ENCODE results near the gene NEUROD2.
A peak's percentile ranks its signal among the peaks of the same experiment; 100 is the strongest.
"Not testable (repeated sequence)": the region's sequence is repeated elsewhere in the genome, so short reads cannot be mapped to it uniquely, and the experiment has no call there.

Gene NEUROD2

DNA sequence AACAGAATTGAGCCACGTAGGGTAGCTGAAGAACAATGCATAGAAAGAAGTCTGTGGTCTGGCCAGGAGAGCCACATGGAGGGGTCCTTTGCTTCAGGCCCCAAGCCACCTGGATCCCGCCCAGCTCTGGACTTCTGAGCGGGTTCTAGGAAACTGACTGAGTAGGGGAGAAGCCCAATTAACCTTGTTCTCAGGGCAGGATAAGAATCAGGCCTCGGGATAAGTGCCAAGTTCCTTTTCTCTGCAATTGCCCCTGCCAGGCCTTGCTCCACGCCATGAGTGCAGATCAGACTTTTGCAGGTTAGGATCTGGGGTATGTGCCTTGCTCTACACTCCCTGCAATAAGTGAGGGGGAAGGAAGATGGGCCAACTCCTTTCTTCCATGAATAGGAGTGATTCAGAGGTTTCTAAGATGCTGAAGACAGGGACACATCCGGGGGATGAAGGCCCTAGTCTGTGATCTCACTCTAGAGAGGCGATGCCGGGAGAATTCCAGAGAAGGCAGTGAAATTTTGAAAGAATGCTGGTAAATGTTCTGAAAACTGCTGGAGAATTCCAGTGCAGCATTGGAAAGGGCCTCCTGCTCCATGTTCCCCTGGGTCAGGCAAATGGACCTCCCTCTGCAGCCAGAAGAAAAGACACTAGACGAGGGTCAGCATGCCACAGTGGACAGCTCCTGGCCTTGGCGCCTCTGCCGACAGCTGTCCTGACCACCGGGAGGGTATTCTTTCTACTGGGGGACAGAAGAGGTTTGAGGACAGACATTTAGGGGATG lies 5.8 kb downstream of the NEUROD2 start:
- DNase-seq: no peak

- no peak for DNase-seq
These were observed 6.6 kb downstream of the NEUROD2 start for GRCh38 chr17:39600997-39601597.

DNA sequence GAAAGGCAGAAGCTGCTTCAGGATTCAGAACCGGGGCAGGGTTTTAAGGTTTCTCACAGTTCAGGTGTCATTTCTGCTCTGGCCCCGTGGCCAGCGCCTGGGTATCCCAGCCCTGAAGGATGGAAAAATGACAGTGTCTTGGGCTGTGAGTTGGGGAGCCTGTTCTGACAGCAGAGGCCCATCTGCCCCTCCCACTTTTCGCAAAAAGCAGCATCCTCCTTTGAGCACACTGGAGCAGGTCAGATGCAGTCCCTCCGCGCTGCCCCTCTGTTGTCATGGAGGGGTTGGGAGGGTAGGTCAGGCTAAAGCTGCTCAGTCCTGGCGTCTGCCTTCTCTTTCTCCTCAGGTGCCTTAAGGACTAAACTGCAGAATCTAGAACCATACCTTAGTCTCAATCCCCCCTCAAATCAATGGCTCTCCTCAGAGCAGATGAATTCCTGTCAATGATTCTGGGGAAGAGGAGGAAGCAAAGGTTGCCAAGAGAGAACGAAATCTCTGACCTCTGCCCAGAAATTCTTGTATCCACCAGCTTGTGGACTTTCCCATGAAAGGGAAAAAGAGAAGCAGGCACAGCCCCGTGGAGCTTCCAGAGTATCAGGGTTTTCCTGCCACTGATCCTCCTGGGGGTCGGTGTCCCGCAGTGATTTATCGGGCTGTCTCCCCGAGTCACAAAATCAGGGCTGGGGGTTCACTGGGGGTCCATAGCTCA lies 7.3 kb downstream of the NEUROD2 start:
- DNase-seq: no peak

DNA sequence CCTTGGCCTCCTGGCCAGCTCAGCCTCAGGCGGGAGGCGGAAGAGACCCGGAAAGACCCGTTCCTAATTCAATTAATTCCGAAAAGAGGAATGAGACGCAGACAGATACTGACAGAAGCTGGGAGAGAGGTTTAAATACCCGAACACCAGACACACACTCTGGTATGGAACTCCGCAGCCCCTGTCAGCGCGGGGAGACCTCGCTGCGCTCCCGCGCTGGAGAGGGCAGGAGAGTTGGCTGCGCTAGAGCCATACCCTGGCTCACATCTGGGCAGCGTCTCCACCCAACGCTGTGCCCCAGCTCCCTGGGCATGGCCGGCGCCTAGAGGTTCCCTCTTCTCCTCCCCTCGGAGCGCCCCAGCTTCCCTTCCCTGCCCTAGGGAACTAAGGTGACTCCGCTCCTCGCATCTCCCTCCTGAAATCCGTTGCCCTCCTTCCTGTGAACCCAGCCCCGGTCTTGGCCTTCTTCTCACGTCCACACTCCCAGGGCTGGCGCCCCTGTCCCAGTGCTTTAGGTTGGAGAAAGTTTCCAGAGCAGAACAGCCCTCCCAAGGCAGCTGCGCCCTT lies 8.0 kb downstream of the NEUROD2 start:
- no peak for DNase-seq

DNA sequence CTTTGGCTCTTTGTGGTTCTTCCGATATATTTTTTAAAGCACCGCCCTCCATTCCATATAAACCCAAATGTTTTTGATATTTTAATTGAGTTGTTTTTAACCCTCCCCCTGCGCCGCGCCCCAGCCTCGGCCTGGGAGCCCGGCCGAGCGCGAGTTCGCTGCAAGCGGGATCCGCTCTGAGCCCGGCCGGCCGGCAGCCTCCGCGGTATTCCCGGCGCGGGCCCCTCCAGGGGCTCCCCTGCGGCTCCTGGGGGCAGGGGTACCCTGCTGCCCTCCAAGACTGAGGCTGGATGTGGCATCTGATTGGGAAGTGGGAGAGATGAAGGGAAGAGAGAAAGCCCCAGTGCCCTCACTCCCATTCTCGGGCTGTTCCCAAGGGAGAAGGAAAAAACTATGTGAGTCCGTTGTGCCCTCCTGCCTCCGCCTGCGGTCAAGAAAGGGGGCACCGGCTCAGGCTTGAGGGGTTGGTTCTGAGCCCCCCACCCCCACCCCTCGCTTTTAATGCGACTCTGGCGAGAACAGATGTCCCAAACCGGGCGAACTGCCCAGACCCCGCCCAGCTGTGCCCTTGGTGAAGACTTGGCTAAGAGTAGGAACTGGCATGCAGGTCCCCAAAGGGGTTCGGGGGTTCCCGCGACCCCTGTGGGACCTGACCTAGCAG lies 8.6 kb downstream of the NEUROD2 start:
- no peak for DNase-seq

DNA sequence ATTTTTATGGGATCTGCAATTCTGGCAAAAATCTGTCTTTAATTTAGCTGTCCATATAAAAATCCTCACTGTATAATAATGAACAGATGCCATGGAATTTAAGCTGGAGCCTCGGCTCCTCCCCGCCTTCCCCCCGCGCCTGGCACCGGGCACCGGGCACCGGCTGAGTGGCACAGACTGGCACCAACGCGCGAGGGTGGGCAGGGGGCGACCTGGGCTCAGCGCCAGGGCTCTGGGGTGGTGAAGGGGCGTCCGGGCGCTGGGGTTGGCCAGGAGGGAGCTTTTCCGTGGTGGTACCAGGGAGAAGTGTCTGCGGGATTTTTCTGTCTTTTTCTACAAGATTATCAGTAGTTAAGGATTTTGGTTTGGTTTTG lies 9.1 kb downstream of the NEUROD2 start:
- no peak for DNase-seq

- DNase-seq: no peak
These were observed 9.7 kb downstream of the NEUROD2 start for GRCh38 chr17:39598047-39598481.

- DNase-seq: no peak
These were observed 10.2 kb downstream of the NEUROD2 start for GRCh38 chr17:39597372-39598046.

GRCh38 chr17:39596543-39597267 lies 11.0 kb downstream of the NEUROD2 start:
- DNase-seq: no peak

DNA sequence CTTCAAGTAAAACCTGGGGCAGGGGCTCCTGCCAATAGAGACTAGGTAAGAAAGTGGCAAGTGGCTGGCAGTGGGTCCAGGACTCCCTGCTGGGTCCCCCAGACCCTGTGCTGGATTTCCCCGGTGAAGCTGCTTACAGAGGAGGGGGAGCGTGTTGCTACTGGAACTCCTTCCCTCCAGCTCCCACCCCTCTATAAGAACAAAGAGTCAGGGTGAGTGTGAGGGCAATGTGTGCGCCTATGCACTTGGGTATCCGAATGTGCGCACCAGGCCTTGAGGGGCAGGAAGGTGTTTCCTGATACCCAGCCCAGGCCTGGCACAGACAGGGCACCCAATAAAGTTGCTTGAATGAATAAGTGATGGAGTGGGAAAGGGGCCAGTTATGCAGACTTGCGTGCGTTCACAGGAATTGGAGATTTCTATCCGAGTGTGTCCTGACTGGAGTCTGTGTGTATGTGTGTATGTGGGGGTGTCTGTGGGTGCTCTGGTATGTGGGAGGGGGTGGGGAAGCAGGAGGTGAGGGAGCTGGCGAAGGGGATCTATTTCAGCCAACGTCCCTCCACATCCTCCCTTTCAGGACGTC lies 11.7 kb downstream of the NEUROD2 start:
- DNase-seq: no peak

- DNase-seq: no peak
These were observed 12.4 kb downstream of the NEUROD2 start for GRCh38 chr17:39595294-39595693.

DNA sequence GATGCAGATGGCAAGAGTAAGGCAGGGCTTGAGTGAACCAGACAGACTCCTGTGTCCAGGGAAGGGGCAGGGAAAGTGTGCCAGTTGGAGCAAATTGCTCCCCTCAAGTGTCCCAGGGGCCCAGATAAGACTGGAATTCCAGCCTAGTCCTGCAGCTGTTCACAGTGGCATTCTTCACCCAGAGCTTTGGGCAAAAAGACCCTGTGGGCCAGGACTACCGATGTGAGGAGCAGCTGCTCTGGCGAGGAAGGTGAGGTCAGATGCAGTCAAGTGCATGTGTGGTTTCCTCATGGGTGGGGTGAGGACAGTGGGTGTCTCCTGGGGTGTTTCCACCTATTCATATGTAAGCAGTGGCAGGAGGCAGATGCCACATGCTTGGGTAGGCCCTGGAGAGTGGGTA lies 14.3 kb downstream of the NEUROD2 start:
- no peak for DNase-seq

- peak; percentile 33 for DNase-seq
These were observed 15.5 kb downstream of the NEUROD2 start for GRCh38 chr17:39591958-39592954.

- DNase-seq: not testable (repeated sequence)
These were observed 17.5 kb downstream of the NEUROD2 start for GRCh38 chr17:39590180-39590579.

GRCh38 chr17:39582658-39583057 lies 25.1 kb downstream of the NEUROD2 start:
- no peak for DNase-seq

GRCh38 chr17:39581759-39582085 lies 26.0 kb downstream of the NEUROD2 start:
- no peak for DNase-seq

DNA sequence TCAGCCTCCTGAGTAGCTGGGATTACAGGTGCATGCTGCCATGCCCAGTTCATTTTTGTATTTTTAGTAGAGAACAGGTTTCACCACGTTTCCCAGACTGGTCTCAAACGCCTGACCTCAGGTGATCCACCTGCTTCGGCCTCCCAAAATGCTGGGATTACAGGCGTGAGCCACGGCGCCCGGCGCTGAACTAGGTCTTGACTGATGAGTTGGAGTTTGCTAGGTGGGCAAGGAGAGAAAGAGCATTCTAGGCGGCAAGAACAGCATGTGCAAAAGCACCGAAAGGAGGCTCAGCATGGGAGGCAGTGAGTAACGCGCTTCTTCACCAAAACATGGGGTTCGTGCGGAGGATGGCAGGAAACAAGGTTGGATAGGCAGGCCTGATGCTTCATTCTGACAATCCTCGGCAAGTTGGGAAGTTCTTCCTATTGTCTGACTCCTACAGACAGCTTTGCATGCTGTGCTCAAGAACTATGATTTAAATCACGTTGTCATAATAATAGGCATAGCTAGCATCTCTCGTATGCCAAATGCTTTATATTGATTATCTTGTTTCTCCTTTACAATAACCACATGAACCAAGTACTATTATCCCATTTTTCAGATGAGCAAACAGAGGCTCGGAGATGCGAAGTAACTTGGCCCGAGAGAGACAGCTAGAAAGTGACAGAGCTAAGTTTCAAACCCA lies 26.5 kb downstream of the NEUROD2 start:
- no peak for DNase-seq

- DNase-seq: no peak
These were observed 27.6 kb downstream of the NEUROD2 start for GRCh38 chr17:39580082-39580468.

GRCh38 chr17:39579318-39580081 lies 28.2 kb downstream of the NEUROD2 start:
- DNase-seq: no peak
